Measurements from ENCODE around the gene C4BPA. TPM values are rescaled to one million over a fixed set of nuclear protein-coding genes. Genes with fewer than 3 reads are reported as not detected.

Gene C4BPA
- total and polyA plus RNA-seq, 9 of the 15 experiments (the other 6 are each of a cell fraction or from before 2014, with no cell fraction given): 0.04 to 0.22 (median 0.11) TPM; not detected in 3

DNA sequence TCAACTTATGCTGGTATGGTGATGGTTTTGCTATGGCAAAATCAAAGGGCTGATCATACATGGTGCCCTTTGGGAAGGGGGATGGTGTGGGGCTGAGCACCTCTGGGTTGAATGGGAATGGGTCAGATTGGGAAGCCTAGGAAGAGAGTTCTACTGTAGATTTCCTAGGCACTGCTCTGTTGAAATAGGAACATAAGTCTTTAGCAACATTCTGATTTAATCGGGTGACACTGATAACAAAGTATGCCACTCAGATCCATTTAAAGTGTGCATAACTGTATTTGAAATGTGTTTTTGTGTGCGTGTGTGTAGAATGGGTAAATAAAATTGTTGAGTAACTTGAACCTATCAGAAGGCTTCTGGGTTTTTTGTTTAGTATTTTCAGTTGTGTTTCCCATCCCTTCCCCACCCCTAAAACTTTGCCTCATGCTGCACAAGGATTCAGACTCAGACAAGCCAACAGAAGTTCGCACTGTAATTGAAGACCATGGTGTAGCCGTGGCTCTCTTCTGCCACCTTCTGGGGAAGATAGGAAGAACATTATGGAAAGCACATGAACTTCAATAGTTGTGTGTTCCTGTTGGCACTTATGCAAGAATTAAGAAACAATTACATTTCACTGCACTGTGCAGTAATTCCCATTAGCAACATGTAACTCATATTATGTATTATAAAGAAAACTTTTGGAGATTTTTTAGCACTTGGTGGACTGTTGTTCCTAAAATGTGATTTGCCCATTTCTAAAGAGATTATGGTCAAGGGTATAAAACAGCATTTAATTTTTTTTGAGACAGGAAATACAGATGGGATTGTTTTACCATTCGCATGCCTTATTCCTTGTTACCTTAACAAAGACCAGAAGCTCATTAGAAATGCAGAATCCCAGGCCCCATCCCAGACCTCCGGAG is 26.3 kb upstream of the C4BPA start (continued):
- no peak for TF ChIP-seq CEBPZ (IDR thresholded peaks at IDR 0.05; ENCODE audit: borderline replicate concordance, low read depth, low read length)
- no peak for TF ChIP-seq LARP7 (IDR thresholded peaks at IDR 0.05)
- TF ChIP-seq NFXL1 (CRISPR knock-in tag; IDR thresholded peaks at IDR 0.05): no peak
- TF ChIP-seq ELF4 (CRISPR knock-in tag; IDR thresholded peaks at IDR 0.05): no peak
- no peak for TF ChIP-seq SAFB2 (IDR thresholded peaks at IDR 0.05; ENCODE audit: borderline replicate concordance, low read depth, low read length, severe bottlenecking)
- TF ChIP-seq ETV1 (tag; conservative IDR thresholded peaks at IDR 0.05; ENCODE audit: low read depth): no peak
- TF ChIP-seq SNIP1 (IDR thresholded peaks at IDR 0.05; ENCODE audit: low read depth): no peak
- TF ChIP-seq, protein P1, sequence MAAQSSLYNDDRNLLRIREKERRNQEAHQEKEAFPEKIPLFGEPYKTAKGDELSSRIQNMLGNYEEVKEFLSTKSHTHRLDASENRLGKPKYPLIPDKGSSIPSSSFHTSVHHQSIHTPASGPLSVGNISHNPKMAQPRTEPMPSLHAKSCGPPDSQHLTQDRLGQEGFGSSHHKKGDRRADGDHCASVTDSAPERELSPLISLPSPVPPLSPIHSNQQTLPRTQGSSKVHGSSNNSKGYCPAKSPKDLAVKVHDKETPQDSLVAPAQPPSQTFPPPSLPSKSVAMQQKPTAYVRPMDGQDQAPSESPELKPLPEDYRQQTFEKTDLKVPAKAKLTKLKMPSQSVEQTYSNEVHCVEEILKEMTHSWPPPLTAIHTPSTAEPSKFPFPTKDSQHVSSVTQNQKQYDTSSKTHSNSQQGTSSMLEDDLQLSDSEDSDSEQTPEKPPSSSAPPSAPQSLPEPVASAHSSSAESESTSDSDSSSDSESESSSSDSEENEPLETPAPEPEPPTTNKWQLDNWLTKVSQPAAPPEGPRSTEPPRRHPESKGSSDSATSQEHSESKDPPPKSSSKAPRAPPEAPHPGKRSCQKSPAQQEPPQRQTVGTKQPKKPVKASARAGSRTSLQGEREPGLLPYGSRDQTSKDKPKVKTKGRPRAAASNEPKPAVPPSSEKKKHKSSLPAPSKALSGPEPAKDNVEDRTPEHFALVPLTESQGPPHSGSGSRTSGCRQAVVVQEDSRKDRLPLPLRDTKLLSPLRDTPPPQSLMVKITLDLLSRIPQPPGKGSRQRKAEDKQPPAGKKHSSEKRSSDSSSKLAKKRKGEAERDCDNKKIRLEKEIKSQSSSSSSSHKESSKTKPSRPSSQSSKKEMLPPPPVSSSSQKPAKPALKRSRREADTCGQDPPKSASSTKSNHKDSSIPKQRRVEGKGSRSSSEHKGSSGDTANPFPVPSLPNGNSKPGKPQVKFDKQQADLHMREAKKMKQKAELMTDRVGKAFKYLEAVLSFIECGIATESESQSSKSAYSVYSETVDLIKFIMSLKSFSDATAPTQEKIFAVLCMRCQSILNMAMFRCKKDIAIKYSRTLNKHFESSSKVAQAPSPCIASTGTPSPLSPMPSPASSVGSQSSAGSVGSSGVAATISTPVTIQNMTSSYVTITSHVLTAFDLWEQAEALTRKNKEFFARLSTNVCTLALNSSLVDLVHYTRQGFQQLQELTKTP (IDR thresholded peaks at IDR 0.05; ENCODE audit: low read depth in 1 of 2, partially characterized antibody in 2 of 2): no peak
- TF ChIP-seq SREBF1 (IDR thresholded peaks at IDR 0.05; ENCODE audit: borderline replicate concordance, low read depth, low read length): no peak
- no peak for TF ChIP-seq ELF2 (CRISPR knock-in tag; IDR thresholded peaks at IDR 0.05)
- TF ChIP-seq CCAR2 (IDR thresholded peaks at IDR 0.05; ENCODE audit: low read depth, low read length): no peak
- TF ChIP-seq CCNT2 (IDR thresholded peaks at IDR 0.05; ENCODE audit: borderline replicate concordance, extremely low read depth, insufficient read length, low read depth, low read length): no peak
- no peak for TF ChIP-seq KLF10 (CRISPR knock-in tag; IDR thresholded peaks at IDR 0.05)
- TF ChIP-seq, protein P2, sequence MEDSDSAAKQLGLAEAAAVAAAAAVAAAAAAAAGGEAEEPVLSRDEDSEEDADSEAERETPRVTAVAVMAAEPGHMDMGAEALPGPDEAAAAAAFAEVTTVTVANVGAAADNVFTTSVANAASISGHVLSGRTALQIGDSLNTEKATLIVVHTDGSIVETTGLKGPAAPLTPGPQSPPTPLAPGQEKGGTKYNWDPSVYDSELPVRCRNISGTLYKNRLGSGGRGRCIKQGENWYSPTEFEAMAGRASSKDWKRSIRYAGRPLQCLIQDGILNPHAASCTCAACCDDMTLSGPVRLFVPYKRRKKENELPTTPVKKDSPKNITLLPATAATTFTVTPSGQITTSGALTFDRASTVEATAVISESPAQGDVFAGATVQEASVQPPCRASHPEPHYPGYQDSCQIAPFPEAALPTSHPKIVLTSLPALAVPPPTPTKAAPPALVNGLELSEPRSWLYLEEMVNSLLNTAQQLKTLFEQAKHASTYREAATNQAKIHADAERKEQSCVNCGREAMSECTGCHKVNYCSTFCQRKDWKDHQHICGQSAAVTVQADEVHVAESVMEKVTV (CRISPR knock-in tag; IDR thresholded peaks at IDR 0.05): peak; percentile 95
- TF ChIP-seq GTF2E2 (tag; IDR thresholded peaks at IDR 0.05): no peak
- TF ChIP-seq, protein P3, sequence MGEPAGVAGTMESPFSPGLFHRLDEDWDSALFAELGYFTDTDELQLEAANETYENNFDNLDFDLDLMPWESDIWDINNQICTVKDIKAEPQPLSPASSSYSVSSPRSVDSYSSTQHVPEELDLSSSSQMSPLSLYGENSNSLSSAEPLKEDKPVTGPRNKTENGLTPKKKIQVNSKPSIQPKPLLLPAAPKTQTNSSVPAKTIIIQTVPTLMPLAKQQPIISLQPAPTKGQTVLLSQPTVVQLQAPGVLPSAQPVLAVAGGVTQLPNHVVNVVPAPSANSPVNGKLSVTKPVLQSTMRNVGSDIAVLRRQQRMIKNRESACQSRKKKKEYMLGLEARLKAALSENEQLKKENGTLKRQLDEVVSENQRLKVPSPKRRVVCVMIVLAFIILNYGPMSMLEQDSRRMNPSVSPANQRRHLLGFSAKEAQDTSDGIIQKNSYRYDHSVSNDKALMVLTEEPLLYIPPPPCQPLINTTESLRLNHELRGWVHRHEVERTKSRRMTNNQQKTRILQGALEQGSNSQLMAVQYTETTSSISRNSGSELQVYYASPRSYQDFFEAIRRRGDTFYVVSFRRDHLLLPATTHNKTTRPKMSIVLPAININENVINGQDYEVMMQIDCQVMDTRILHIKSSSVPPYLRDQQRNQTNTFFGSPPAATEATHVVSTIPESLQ (CRISPR knock-in tag; IDR thresholded peaks at IDR 0.05): no peak

Data from K562 (cell line).